Astrocyte of the spinal cord (primary cell): ENCODE results near the gene FBLN1.

Source experiments
- DNase-seq: peaks from one replicate; pipeline ENCODE4 v3.0.0; 2011; ENCODE audit warnings: low read depth, low spot score
- H3K4me3 ChIP-seq: 2 replicates; pipeline ENCODE4 v1.5.1; 2011; ENCODE audit warnings: low read depth, mild to moderate bottlenecking, low read length, moderate library complexity
- in situ Hi-C: cut with HindIII; loops from 2 replicates; pipeline ENCODE4 v1.10.0; 2017; ENCODE audit warnings: low sequenced_read_pairs
- TF ChIP-seq, protein P1 (sequence below): IDR thresholded peaks from 2 replicates; pipeline ENCODE4 v1.5.1; 2012; ENCODE audit warnings: low read depth, mild to moderate bottlenecking, low read length, inconsistent platforms

Gene FBLN1

GRCh38 chr22:45562537-45563361 is 60.1 kb downstream of the FBLN1 start:
- in situ Hi-C loops, result no loop called here
- no peak overlapping the region for H3K4me3 ChIP-seq
- DNase-seq, result no peak
- TF ChIP-seq, protein P1, sequence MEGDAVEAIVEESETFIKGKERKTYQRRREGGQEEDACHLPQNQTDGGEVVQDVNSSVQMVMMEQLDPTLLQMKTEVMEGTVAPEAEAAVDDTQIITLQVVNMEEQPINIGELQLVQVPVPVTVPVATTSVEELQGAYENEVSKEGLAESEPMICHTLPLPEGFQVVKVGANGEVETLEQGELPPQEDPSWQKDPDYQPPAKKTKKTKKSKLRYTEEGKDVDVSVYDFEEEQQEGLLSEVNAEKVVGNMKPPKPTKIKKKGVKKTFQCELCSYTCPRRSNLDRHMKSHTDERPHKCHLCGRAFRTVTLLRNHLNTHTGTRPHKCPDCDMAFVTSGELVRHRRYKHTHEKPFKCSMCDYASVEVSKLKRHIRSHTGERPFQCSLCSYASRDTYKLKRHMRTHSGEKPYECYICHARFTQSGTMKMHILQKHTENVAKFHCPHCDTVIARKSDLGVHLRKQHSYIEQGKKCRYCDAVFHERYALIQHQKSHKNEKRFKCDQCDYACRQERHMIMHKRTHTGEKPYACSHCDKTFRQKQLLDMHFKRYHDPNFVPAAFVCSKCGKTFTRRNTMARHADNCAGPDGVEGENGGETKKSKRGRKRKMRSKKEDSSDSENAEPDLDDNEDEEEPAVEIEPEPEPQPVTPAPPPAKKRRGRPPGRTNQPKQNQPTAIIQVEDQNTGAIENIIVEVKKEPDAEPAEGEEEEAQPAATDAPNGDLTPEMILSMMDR, result no peak

DNA sequence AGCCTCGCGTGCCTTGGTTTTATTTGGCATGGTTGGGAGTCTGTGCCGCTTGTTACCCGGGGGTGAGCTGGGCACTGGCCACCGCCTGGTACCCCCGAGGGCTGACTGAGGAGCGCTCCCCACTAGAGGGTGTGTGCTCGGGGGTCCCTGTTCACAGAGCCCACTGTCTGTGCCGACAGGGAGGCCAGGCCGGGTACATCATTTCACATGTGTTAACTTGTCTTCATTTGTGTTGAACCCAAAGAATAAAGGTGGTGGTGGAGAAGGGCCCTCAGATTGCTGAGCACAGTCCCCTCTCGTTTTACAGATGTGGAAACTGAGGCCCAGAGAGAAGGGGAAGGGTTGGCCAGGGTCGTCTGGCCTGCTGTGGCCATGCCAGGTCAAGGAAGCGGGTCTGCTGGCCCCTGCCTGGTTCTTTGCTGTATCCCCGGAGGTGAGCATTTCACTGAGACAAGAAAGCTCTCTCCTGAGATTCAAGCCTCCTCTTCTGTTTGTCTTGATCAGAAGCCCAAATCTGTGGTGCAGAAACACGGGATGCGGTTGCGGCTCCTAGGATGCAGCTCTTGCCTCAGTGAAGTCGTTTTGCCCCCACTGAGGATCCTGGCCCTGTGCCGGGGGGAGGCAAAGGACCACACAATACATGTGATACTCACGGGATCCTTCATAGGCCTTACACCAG is 60.8 kb downstream of the FBLN1 start:
- in situ Hi-C loops, result no loop called here
- DNase-seq, result no peak
- TF ChIP-seq, protein P1, result no peak
- H3K4me3 ChIP-seq, result no peak overlapping the region

- no peak overlapping the region for H3K4me3 ChIP-seq
- DNase-seq, result no peak
- in situ Hi-C loops, result no loop called here
- TF ChIP-seq, protein P1, result no peak
Measured at GRCh38 chr22:45564349-45565030, 61.8 kb downstream of the FBLN1 start.

GRCh38 chr22:45565171-45565570 is 62.5 kb downstream of the FBLN1 start:
- in situ Hi-C loops, result no loop called here
- DNase-seq, result no peak
- TF ChIP-seq, protein P1, result no peak
- no peak overlapping the region for H3K4me3 ChIP-seq

DNA sequence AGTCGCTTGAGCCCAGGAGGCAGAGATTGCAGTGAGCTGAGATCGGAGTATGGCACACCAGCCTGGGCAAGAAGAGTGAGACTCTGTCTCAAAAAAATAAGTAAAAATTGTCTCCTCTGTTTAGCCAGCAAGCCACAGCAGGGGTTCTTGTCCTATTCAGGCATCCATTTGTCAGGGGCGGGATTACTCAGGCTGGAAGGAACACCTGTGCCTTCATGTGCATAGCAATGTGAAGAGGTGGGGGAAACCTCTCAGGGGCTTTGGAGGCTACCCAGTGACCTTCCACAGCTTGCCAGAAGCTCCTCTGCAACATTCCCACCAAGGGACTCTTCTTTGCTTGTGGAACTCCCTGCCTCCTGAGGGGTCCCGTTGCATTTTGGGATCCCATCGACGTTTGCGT is 63.3 kb downstream of the FBLN1 start:
- in situ Hi-C loops, result no loop called here
- TF ChIP-seq, protein P1, result no peak
- no peak for DNase-seq
- H3K4me3 ChIP-seq, result no peak overlapping the region

- DNase-seq, result no peak
- TF ChIP-seq, protein P1, result no peak
- no peak overlapping the region for H3K4me3 ChIP-seq
- in situ Hi-C loops, result no loop called here
Measured at GRCh38 chr22:45568213-45568612, 65.5 kb downstream of the FBLN1 start.
